DOHH2 (cell line): ENCODE measurements around the gene ARMC8.

Experiments used
- H3F3A ChIP-seq: fragments of 200-600 bp; sonication (generic), shearing (Covaris generic); 2 replicates; pipeline ENCODE4 v1.6.0; 2016; ENCODE audit warnings: antibody characterized with exemption, mild to moderate bottlenecking; ENCODE audit not compliant: control insufficient read depth, insufficient read depth
- H3K27ac ChIP-seq: fragments of 200-600 bp; sonication (generic); 2 replicates; pipeline ENCODE4 v1.5.1; 2014; ENCODE audit warnings: low read depth, mild to moderate bottlenecking, low read length, moderate library complexity
- H3K27me3 ChIP-seq: fragments of 200-600 bp; sonication (generic); 2 replicates; pipeline ENCODE4 v1.6.1; 2014; ENCODE audit warnings: mild to moderate bottlenecking, low read length, mixed read lengths; ENCODE audit not compliant: control insufficient read depth
- H3K36me3 ChIP-seq: fragments of 200-600 bp; sonication (generic); 2 replicates; pipeline ENCODE4 v1.6.1; 2014; ENCODE audit warnings: mild to moderate bottlenecking, low read length, moderate library complexity, mixed read lengths; ENCODE audit not compliant: control insufficient read depth
- H3K4me1 ChIP-seq: fragments of 200-600 bp; sonication (generic); 2 replicates; pipeline ENCODE4 v1.6.1; 2014; ENCODE audit warnings: mild to moderate bottlenecking, low read length, mixed read lengths; ENCODE audit not compliant: control insufficient read depth
- H3K4me2 ChIP-seq: fragments of 200-600 bp; sonication (generic); 2 replicates; pipeline ENCODE4 v1.6.0; 2014; ENCODE audit warnings: mild to moderate bottlenecking, low read length, moderate library complexity
- H3K4me3 ChIP-seq: fragments of 200-600 bp; sonication (generic); 2 replicates; pipeline ENCODE4 v1.5.1; 2014; ENCODE audit warnings: mild to moderate bottlenecking, low read length, mixed read lengths
- H3K79me2 ChIP-seq: fragments of 200-600 bp; sonication (generic); 2 replicates; pipeline ENCODE4 v1.6.1; 2014; ENCODE audit warnings: mild to moderate bottlenecking, low read length, mixed read lengths; ENCODE audit not compliant: control insufficient read depth
- H3K9me2 ChIP-seq: fragments of 200-600 bp; sonication (generic); replicated peaks from 2 replicates; pipeline ENCODE4 v1.6.1; 2014; ENCODE audit warnings: mild to moderate bottlenecking, low read length, mixed read lengths; ENCODE audit not compliant: control insufficient read depth
- H3K9me3 ChIP-seq: fragments of 200-600 bp; sonication (generic); 2 replicates; pipeline ENCODE4 v1.6.1; 2014; ENCODE audit warnings: antibody characterized with exemption, low read length, mixed read lengths; ENCODE audit not compliant: control insufficient read depth, insufficient read depth
- H4K20me1 ChIP-seq: fragments of 200-600 bp; sonication (generic); 2 replicates; pipeline ENCODE4 v1.6.0; 2014; ENCODE audit warnings: low read depth, mild to moderate bottlenecking, antibody characterized with exemption, low read length, moderate library complexity; ENCODE audit not compliant: control insufficient read depth, insufficient read depth
- CTCF ChIP-seq: fragments of 200-600 bp; sonication (generic); IDR thresholded peaks from one replicate; pipeline ENCODE4 v1.5.1; 2014; ENCODE audit warnings: antibody characterized with exemption, mild to moderate bottlenecking, low read depth, low read length; ENCODE audit not compliant: poor library complexity, severe bottlenecking
- EZH2phosphoT487 ChIP-seq: fragments of 200-600 bp; sonication (generic); IDR thresholded peaks from 2 replicates; pipeline ENCODE4 v1.6.1; 2017; ENCODE audit warnings: borderline replicate concordance, mild to moderate bottlenecking, antibody characterized with exemption, low read length, moderate library complexity, mixed read lengths

The ARMC8 gene

GRCh38 chr3:138219255-138219654 lies 32.2 kb downstream of the ARMC8 start:
- H4K20me1 ChIP-seq: no peaks in the 10 kb centered on the region
- peaks cover 33% of the 10 kb centered on the region for H3K36me3 ChIP-seq
- TF ChIP-seq EZH2phosphoT487: no peak
- no peak for TF ChIP-seq CTCF
- no peaks in the 10 kb centered on the region for H3K9me3 ChIP-seq
- no peaks in the 10 kb centered on the region for H3K4me1 ChIP-seq
- H3K27me3 ChIP-seq: no peaks in the 10 kb centered on the region
- H3K79me2 ChIP-seq: peaks cover 56% of the 10 kb centered on the region
- H3K27ac ChIP-seq: no peak overlapping the region
- H3F3A ChIP-seq: no peaks in the 10 kb centered on the region
- H3K9me2 ChIP-seq: no peaks in the 10 kb centered on the region
- H3K4me3 ChIP-seq: no peak overlapping the region
- no peak overlapping the region for H3K4me2 ChIP-seq

- Histone ChIP-seq H3K4me3 (no peak overlapping the region), H3K36me3 (peaks cover 41% of the 10 kb centered on the region), H3K4me1 (no peaks in the 10 kb centered on the region), H3K79me2 (peaks cover 53% of the 10 kb centered on the region), H3K9me2 (no peaks in the 10 kb centered on the region), H3K4me2 (no peak overlapping the region), H3F3A (no peaks in the 10 kb centered on the region), H3K9me3 (no peaks in the 10 kb centered on the region), H4K20me1 (no peaks in the 10 kb centered on the region), H3K27ac (no peak overlapping the region), H3K27me3 (no peaks in the 10 kb centered on the region)
- no peak for TF ChIP-seq CTCF
- TF ChIP-seq EZH2phosphoT487: no peak
These were observed 33.1 kb downstream of the ARMC8 start for GRCh38 chr3:138220242-138220641.

- Histone ChIP-seq H3K4me2 (no peak overlapping the region), H4K20me1 (no peaks in the 10 kb centered on the region), H3K36me3 (peaks cover 46% of the 10 kb centered on the region), H3K9me2 (no peaks in the 10 kb centered on the region), H3K79me2 (peaks cover 53% of the 10 kb centered on the region), H3K4me1 (no peaks in the 10 kb centered on the region), H3K27ac (no peak overlapping the region), H3K9me3 (no peaks in the 10 kb centered on the region), H3K27me3 (no peaks in the 10 kb centered on the region), H3K4me3 (no peak overlapping the region), H3F3A (no peaks in the 10 kb centered on the region)
- no peak for TF ChIP-seq CTCF
- TF ChIP-seq EZH2phosphoT487: no peak
These were observed 33.7 kb downstream of the ARMC8 start for GRCh38 chr3:138220788-138221187.
